Measurements from ENCODE around the gene TARS3.

The TARS3 gene

DNA sequence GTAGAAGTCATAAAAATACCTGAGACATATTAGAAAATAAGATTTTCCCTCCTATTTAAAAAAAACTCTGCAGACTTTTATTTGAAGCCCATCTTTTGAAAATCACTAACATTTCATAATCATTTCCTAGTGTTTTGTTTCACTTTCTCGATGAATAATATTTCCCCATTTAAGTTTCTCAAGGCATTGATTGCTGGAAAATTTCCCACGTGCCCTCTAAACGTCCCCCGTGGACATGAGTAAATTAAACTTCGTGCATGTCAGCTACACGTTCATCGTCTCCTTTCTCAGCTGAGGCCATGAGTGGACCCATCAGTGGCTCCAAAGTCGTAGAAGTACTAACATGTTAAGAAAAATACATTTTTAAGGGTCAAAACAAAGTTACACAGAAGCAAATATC, 70.1 kb downstream of the TARS3 start:
- Mint-ChIP-seq H3K27ac (peak overlapping the region; percentile 10), H3K36me3 (ENCODE audit: low read depth) (peaks cover 12% of the 10 kb centered on the region), H3K4me1 (peaks cover 30% of the 10 kb centered on the region), H3K4me3 (peak overlapping the region; percentile 54), H3K27me3 (ENCODE audit: low read depth, poor library complexity) (no peaks in the 10 kb centered on the region), H3K9me3 (no peaks in the 10 kb centered on the region)
- TF ChIP-seq, protein P1, sequence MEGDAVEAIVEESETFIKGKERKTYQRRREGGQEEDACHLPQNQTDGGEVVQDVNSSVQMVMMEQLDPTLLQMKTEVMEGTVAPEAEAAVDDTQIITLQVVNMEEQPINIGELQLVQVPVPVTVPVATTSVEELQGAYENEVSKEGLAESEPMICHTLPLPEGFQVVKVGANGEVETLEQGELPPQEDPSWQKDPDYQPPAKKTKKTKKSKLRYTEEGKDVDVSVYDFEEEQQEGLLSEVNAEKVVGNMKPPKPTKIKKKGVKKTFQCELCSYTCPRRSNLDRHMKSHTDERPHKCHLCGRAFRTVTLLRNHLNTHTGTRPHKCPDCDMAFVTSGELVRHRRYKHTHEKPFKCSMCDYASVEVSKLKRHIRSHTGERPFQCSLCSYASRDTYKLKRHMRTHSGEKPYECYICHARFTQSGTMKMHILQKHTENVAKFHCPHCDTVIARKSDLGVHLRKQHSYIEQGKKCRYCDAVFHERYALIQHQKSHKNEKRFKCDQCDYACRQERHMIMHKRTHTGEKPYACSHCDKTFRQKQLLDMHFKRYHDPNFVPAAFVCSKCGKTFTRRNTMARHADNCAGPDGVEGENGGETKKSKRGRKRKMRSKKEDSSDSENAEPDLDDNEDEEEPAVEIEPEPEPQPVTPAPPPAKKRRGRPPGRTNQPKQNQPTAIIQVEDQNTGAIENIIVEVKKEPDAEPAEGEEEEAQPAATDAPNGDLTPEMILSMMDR (IDR thresholded peaks at IDR 0.05) = no peak
- no peak for DNase-seq

DNA sequence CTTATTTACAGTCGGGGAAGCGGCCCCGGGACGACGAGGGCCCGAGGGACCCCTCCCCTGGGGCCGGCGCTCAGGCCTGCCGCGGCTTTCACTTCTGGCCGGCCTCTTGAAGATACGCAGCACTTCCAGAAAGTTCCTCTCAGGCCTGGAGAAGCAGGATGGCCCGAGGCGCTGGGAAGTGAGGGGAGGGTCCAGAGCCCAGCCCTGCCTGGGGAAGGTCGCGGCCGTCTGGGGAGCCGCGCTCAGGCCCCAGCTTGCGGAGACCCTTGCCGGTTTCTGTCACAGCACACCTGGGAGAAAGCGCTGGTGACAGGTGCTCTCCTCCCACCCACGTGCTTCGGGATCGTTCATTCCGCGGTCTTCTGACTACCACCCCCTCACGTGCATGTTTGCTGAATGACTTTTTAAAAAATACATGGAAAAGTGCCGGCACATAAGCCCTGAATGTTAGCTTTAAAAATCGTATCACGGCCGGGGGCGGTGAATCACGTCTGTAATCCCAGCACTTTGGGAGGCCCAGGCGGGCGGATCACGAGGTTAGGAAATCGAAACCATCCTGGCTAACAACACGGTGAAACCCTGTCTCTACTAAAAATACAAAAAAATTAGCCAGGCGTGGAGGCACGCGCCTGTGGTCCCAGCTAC, 71.4 kb downstream of the TARS3 start:
- peak overlapping the region; percentile 93 for H3K4me3 Mint-ChIP-seq
- H3K27ac Mint-ChIP-seq = no peak overlapping the region

DNA sequence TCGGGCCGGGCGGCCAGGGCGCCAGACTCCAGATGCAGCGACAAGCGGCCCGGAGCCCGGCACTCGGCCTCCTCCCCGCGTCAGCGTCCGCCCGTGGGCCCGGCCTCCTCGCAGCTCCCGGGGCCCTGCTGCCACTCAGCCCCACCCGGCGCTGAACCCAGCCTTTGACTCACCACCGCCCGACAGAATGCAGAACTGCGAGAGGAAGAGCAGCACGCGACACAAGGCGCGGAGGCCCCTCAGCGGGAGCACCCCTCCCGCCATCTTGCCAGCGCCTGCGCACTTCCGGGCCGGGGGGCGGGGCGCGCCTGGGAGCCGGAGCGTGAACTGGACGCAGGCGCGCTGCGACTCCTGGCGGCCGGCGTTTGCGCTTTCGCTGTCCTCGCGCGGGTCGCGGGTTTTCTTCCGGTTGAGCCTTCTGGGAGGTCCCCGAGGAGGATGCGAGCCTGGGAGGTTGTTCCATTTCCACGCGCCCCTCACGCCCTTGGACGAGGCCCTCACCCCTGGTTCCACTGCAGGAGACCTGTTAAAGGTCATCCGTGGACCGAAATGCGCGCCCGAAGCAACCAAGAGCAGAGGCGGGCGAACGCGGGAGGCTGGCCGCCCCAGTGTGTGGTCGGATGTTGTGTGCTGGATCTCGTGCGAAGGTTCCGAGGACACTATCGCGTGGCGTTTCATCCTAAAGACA, 72.0 kb downstream of the TARS3 start, which contains the start of gene TM2D3:
Gene TM2D3, minus strand, starts transcription at position 284 of the 688 bp plus-strand sequence. Its CDS starts 20 bp downstream, at position 264.
- Mint-ChIP-seq H3K4me1 (peaks cover 31% of the 10 kb centered on the region), H3K27me3 (ENCODE audit: low read depth, poor library complexity) (no peaks in the 10 kb centered on the region), H3K9me3 (no peaks in the 10 kb centered on the region), H3K27ac (peak within 1 kb of the TSS; percentile 98), H3K4me3 (peak within 1 kb of the TSS; percentile 93), H3K36me3 (ENCODE audit: low read depth) (peaks cover 22% of the 10 kb centered on the region)
- DNase-seq = peak; percentile 97
- TF ChIP-seq, protein P1 (IDR thresholded peaks at IDR 0.05) = peak; percentile 64

More for the DNA sequence above, 71.4 kb downstream of the TARS3 start:
- no peak for DNase-seq
- no peaks in the 10 kb centered on the region for H3K9me3 Mint-ChIP-seq
- no peaks in the 10 kb centered on the region for H3K27me3 Mint-ChIP-seq (ENCODE audit: low read depth, poor library complexity)
- peaks cover 31% of the 10 kb centered on the region for H3K4me1 Mint-ChIP-seq
- TF ChIP-seq, protein P1 (IDR thresholded peaks at IDR 0.05) = no peak
- H3K36me3 Mint-ChIP-seq (ENCODE audit: low read depth) = peaks cover 22% of the 10 kb centered on the region

DNA sequence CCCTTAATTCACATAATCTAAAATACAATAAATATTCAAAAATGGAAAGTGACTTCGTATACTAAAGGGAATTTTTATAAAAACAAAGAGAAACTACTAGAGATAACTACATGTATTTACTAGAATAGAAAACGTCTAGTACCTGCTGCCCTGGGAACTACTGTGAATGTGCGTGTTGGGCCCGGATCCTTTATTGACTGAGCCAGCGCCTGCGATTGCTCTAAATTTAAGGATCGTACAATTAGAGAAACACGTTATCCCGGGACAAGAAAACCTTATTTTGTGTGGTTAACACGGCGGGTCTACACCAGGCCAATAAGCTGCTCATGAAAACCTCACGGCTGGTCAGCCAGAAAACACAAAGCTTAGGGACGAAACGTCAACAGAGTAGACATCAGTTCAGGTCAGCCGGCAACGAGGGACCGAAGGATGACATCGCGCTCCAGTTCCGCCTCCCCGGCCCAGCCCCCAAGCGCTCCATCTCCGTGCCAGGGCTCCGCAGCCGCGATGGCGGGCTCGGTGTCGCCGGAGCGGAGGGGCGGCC, 72.6 kb downstream of the TARS3 start:
- Mint-ChIP-seq H3K27ac (peak overlapping the region; percentile 98), H3K4me3 (peak overlapping the region; percentile 93), H3K36me3 (ENCODE audit: low read depth) (peaks cover 22% of the 10 kb centered on the region), H3K27me3 (ENCODE audit: low read depth, poor library complexity) (no peaks in the 10 kb centered on the region), H3K9me3 (no peaks in the 10 kb centered on the region), H3K4me1 (peaks cover 31% of the 10 kb centered on the region)
- no peak for DNase-seq
- TF ChIP-seq, protein P1 (IDR thresholded peaks at IDR 0.05) = no peak

DNA sequence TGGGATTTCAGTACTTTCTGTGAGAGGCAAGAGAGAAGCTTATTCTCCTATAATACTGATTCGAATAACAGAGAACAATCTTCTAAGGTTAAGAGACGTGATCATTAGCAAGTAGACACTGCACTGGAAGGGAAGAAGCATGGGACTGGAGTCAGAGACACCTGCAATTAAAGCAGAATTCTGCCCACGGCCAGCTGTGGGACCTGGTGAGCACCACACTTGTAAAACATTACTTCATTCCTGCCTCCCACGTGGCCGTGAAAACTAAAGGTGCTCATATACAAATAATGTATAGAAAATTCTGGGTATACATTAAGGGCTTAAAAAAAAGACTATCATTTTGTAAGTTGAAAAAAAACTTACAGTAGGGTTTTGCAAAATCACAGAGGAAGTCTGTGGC, 74.1 kb downstream of the TARS3 start:
- H3K27ac Mint-ChIP-seq = no peak overlapping the region

More for the DNA sequence above, 74.1 kb downstream of the TARS3 start:
- Mint-ChIP-seq H3K27me3 (ENCODE audit: low read depth, poor library complexity) (no peaks in the 10 kb centered on the region), H3K36me3 (ENCODE audit: low read depth) (peaks cover 33% of the 10 kb centered on the region), H3K4me1 (peaks cover 31% of the 10 kb centered on the region), H3K4me3 (peak overlapping the region; percentile 93), H3K9me3 (no peaks in the 10 kb centered on the region)
- TF ChIP-seq, protein P1 (IDR thresholded peaks at IDR 0.05) = no peak
- no peak for DNase-seq
